GM12864 (cell line): ENCODE data around the gene LTB4R.
"Not testable (repeated sequence)": the region's sequence is repeated elsewhere in the genome, so short reads cannot be mapped to it uniquely, and the experiment has no call there.

ENCODE experiments used
- DNase-seq: peaks from one replicate; pipeline ENCODE4 v3.0.0-alpha.2; 2011; ENCODE audit warnings: low read depth
- H3K4me3 ChIP-seq: 2 replicates; pipeline ENCODE4 v1.5.1; 2011; ENCODE audit warnings: mild to moderate bottlenecking, low read depth, low read length, control low read depth
- TF ChIP-seq, protein P1 (sequence below): IDR thresholded peaks from 2 replicates; pipeline ENCODE4 v1.5.1; 2011; ENCODE audit warnings: low read depth, mild to moderate bottlenecking, moderate library complexity, low read length, control low read depth, inconsistent platforms; ENCODE audit errors: missing control alignments

The LTB4R gene

DNA sequence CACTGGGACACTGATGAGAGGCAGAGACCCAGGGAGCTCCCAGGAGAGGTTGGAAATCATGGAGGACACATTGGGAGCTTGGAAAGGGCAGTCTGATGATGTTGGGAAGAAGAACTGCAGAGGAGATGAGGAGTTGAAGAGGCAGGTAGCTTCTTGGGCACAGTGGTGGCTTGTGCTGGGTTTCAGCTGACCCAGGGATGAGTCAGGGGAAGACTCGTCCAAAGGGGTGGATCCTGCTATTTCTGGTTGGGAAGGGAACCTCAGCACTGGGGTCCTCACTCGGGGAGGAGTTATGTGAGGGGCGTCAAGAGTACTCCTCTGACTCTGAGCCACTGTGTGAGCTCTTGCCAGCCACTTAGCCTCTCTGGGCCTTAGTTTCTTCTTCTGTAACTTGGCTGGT, 12.0 kb downstream of the LTB4R start:
- H3K4me3 ChIP-seq: no peak overlapping the region
- TF ChIP-seq, protein P1, sequence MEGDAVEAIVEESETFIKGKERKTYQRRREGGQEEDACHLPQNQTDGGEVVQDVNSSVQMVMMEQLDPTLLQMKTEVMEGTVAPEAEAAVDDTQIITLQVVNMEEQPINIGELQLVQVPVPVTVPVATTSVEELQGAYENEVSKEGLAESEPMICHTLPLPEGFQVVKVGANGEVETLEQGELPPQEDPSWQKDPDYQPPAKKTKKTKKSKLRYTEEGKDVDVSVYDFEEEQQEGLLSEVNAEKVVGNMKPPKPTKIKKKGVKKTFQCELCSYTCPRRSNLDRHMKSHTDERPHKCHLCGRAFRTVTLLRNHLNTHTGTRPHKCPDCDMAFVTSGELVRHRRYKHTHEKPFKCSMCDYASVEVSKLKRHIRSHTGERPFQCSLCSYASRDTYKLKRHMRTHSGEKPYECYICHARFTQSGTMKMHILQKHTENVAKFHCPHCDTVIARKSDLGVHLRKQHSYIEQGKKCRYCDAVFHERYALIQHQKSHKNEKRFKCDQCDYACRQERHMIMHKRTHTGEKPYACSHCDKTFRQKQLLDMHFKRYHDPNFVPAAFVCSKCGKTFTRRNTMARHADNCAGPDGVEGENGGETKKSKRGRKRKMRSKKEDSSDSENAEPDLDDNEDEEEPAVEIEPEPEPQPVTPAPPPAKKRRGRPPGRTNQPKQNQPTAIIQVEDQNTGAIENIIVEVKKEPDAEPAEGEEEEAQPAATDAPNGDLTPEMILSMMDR: no peak
- no peak for DNase-seq

DNA sequence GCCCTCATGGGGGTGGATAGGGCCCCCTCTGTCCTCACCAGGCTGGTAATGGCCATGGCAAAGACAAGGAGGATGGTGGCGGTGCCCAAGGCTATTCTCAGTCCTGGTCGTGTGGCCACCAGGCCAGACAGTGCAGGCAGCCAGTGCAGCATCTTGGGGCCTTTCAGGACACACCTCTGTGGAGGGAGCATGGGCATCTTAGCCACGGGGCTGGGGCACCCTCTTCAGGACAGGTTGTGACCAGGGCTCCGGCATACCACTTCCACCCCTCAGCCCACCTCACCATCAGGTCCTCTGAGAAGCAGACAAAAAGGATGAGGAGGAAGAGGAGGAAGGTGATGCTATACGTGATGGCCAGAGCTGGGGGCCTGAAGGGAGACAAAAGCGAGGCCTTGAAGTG, 12.7 kb downstream of the LTB4R start:
- TF ChIP-seq, protein P1: no peak
- DNase-seq: no peak
- H3K4me3 ChIP-seq: no peak overlapping the region

DNA sequence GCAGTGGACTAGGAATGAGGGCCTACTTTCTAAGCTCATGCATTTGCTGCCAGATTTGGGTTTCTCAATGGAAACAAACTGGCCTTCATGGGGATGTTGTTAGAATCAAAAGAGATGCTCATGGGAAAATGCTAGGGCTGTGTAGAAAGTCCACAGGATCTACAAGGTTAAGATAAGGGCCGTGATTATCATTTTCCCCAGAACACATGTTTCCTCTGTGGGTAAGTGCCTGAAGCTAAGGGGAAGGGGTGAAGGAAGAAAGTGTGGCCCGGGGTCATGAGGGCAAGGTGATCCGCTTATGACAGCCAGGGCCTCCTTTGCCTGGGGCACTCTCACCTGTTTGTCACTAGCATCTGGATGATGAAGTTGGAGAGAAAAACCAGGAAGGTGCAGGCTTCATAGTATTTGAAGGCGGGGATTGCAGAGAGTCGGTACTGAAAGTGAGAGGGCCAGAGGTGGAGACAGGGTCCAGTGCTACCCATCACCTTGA, 13.8 kb downstream of the LTB4R start:
- DNase-seq: no peak
- no peak overlapping the region for H3K4me3 ChIP-seq
- TF ChIP-seq, protein P1: no peak

DNA sequence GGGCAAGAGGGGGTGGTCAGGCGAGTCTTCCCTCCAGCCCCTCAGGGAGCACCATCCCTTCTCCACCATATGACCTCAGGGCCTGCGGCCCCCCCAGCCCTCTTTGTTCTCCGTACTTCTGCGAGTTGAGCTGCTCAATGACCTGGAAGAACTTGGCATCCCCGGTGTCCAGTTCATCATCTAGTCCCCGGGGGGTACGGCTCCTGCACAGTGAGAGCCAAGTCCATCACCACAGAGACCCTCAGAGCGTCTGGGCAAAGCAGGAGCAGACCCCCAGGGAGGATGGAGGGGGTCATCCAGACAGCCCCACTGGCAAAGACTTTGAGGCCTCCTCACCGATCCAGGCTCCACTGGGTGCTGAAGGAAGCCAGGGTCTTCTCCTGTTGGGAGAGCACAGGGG, 14.7 kb downstream of the LTB4R start:
- no peak for DNase-seq
- TF ChIP-seq, protein P1: no peak
- H3K4me3 ChIP-seq: no peak overlapping the region

DNA sequence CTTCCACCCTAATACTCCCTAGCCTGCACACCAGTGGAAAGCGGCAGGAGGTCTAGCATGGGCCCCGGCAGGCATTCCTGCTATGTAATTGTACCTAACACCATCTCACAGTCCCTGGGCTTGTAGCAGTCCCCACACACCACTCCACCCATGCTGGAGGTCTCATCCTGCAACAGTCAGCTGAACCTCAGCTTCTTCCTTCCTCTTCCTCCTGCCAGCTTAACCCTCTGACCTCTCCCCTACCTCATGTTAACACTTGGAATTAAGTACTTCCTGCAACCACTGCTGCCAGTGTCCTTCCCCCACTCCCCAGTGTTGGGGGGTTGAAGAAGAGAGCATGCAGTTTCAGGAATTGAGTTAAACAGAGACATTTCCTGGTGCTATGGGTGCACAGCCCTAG, 16.0 kb downstream of the LTB4R start:
- no peak for DNase-seq
- H3K4me3 ChIP-seq: no peak overlapping the region
- TF ChIP-seq, protein P1: no peak

DNA sequence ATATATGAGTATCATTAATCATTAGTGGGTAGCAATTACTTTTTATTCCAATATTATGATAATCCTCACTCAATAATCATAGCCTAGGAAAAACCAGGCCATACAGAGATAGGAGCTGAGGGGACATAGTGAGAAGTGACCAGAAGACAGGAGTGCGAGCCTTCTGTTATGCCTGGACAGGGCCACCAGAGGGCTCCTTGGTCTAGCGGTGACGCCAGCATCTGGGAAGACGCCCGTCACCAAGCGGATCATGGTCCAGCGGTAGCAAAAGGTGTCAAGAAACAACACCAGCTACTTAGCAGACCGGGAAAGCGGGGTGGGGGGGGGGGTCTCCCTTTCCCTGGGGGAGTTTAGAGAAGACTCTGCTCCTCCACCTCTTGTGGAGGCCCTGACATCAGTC, 16.6 kb downstream of the LTB4R start:
- H3K4me3 ChIP-seq, DNase-seq: not testable (repeated sequence)
- TF ChIP-seq, protein P1: peak; percentile 43

DNA sequence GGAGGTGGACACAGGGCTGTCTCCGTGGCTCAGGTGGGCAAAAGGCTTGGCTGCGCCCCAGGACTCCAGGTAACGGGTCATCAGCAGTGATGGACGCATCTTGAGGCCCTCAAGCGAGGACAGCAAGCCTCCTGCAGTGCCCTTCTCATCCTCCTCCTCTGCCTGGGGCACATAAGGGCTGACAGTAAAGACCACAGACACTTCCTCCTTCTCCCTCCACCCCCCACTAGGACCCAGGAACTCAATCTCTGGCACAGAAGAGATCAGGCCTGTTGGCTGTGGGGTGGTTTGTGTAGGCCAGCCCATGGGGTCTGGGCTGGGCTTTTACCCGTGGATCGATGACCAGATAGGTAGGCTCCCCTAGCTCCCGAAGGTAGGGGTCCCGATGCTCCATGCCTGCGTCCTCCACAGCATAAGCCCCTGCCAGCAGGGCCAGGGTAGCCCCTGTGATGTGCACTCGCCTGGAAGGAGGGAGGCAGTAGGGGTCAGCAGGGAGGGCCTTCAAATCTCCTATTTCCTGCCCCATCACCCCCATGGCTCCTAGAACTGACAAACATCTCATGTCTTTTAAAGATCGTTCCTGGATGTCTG, 17.9 kb downstream of the LTB4R start:
- H3K4me3 ChIP-seq: no peak overlapping the region
- DNase-seq: no peak
- TF ChIP-seq, protein P1: no peak
